ENCODE measurements around the gene B3GNT2.

- TF ChIP-seq CTCF (IDR thresholded peaks at IDR 0.05), result no peak
- no peak for TF ChIP-seq SIN3A (IDR thresholded peaks at IDR 0.05; ENCODE audit: borderline replicate concordance, insufficient read depth, low read depth, low read length)
Observed at GRCh38 chr2:62217970-62218369, 22.1 kb downstream of the B3GNT2 start.
